Measurements from ENCODE around the gene DNASE1L1.
A peak's percentile ranks its signal among the peaks of the same experiment; 100 is the strongest.

The DNASE1L1 gene

DNA sequence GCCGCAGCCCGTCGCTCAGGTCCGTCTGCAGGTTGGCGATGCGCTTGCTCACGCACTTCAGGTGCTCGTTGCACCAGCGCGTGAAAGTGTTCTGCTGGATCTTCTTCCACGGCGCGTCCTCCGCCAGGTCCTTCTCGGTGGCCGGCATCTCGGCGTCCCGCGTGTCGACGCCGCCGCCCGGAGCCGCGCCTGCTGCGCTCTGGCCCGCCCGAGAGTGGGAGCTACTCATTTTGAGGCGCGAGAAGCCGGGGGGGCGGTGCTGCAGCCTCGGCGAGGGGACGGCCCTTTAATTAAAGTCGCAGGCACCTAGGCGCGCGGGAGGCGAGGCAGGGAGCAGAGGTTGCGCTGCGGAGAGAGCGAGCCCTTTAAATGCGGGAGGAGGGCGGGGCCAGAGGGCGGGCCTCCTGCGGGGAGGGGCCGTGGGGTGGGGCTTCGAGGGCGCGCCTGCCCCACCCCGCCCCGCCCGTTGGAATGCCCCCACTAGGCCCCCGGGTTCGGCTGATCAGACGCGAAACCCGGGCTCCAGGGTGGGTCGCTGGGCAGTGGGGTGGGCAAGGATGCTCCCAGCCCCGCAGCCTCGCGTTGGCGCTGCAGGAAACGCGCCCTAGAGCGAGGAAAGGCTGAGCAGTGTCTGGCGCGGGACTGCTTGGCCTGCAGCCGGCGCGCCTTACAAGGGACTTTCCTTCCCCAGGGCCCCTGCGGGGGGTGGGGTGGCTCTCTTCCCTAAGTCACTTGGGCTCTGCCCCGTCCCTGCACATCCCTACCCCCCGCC lies 37.9 kb downstream of the DNASE1L1 start:
- TF ChIP-seq POLR2AphosphoS5 (IDR thresholded peaks at IDR 0.05; ENCODE audit: low read depth, low read length) (peak; percentile 95), FOXP2 (optimal IDR thresholded peaks at IDR 0.05; ENCODE audit: borderline replicate concordance, extremely low read depth, extremely low read length, insufficient read depth) (no peak), TAF1 (IDR thresholded peaks at IDR 0.05; ENCODE audit: borderline replicate concordance, insufficient read depth, low read length) (peak; percentile 83; the same call in 1 of the 2 replicates), SIN3A (IDR thresholded peaks at IDR 0.05; ENCODE audit: borderline replicate concordance, insufficient read depth, low read length) (no peak)
- TF ChIP-seq, protein P1, sequence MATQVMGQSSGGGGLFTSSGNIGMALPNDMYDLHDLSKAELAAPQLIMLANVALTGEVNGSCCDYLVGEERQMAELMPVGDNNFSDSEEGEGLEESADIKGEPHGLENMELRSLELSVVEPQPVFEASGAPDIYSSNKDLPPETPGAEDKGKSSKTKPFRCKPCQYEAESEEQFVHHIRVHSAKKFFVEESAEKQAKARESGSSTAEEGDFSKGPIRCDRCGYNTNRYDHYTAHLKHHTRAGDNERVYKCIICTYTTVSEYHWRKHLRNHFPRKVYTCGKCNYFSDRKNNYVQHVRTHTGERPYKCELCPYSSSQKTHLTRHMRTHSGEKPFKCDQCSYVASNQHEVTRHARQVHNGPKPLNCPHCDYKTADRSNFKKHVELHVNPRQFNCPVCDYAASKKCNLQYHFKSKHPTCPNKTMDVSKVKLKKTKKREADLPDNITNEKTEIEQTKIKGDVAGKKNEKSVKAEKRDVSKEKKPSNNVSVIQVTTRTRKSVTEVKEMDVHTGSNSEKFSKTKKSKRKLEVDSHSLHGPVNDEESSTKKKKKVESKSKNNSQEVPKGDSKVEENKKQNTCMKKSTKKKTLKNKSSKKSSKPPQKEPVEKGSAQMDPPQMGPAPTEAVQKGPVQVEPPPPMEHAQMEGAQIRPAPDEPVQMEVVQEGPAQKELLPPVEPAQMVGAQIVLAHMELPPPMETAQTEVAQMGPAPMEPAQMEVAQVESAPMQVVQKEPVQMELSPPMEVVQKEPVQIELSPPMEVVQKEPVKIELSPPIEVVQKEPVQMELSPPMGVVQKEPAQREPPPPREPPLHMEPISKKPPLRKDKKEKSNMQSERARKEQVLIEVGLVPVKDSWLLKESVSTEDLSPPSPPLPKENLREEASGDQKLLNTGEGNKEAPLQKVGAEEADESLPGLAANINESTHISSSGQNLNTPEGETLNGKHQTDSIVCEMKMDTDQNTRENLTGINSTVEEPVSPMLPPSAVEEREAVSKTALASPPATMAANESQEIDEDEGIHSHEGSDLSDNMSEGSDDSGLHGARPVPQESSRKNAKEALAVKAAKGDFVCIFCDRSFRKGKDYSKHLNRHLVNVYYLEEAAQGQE (IDR thresholded peaks at IDR 0.05; ENCODE audit: insufficient read depth in 1 of 2, low read depth in 2 of 2, low read length in 2 of 2): 0 out of 4 replicates have a peak, but pooled peaks of 1 of the 2 experiments have one; percentile 48

DNA sequence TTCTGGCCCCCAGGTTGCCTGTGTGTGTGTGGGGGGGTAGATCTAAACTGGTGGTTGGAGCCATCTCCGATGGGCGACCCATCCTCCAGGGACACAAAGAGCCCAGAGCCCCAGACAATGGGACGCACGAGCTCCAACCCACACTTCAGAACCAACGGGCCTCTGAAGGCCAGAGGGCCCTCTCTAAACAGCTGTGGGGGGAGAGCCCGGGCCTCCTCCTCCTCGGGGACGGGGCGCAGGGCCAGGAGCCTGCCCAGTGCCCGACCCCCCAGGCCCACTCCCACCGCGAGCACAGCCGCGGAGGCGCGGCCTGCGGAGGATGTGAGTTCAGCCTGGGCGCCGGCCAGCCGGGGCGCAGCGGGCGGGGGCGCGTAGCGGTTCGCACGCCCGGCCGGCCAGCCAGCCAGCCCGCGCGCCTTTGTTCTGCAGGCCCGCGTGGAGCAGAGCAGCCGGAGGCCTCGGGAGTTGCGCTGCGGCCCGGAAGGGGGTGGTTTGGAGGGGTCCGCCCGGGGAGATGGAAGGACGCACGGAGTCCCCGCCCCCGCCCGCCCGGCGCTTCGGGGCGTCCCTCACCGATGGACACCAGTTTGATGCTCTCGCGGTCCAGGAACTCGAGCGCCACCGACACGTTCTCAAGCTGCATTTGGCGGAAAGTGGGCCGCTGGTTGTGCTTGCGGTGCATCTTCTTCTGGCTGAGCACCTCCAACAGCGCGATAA lies 38.6 kb downstream of the DNASE1L1 start:
- no peak for TF ChIP-seq TAF1 (IDR thresholded peaks at IDR 0.05; ENCODE audit: borderline replicate concordance, insufficient read depth, low read length)
- no peak for TF ChIP-seq FOXP2 (optimal IDR thresholded peaks at IDR 0.05; ENCODE audit: borderline replicate concordance, extremely low read depth, extremely low read length, insufficient read depth)
- TF ChIP-seq SIN3A (IDR thresholded peaks at IDR 0.05; ENCODE audit: borderline replicate concordance, insufficient read depth, low read length): no peak
- TF ChIP-seq, protein P1 (IDR thresholded peaks at IDR 0.05; ENCODE audit: insufficient read depth in 1 of 2, low read depth in 2 of 2, low read length in 2 of 2): no peak
- no peak for TF ChIP-seq POLR2AphosphoS5 (IDR thresholded peaks at IDR 0.05; ENCODE audit: low read depth, low read length)

DNA sequence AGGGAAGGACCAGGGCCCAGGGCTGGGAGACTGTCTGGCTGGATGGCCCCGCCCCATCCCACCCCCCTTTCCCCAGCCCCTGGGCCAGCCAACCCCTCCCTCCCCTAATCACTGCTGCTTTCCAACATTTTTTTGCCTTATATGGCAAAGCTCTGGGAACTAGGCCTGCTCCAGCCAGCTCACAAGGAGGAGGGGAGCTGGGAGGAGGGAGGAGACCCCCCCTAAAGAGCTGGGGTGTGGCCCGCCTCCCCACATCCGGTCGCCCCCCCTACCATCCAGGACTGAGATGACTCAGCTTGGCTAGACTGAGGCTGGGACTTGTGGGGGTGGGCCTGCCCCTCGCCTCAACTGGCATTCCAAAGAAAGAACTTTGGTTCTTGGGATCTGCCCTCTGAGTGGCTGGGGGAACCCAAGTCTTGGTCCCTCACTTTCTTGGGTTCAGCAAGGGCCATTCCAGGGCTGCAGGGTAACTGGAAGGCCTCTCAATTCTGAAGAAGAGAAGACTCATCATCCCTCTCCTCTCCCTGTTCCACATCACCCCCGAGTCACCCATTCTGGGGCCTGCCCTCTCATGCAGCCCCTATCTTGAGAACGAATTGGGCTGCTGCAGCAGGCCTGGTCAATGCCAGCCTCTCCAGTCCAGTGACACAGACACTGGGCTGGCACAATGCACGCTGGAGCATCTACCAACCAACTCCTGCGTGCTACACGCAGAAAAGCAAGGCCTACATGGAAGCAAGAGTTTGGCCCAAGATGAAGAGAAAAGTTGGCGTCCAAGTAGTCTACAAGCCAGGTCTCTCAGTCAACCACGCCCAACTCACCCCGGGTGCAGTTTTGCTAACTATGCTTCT lies 39.4 kb downstream of the DNASE1L1 start:
- TF ChIP-seq SIN3A (IDR thresholded peaks at IDR 0.05; ENCODE audit: borderline replicate concordance, insufficient read depth, low read length) (no peak), TAF1 (IDR thresholded peaks at IDR 0.05; ENCODE audit: borderline replicate concordance, insufficient read depth, low read length) (no peak), FOXP2 (optimal IDR thresholded peaks at IDR 0.05; ENCODE audit: borderline replicate concordance, extremely low read depth, extremely low read length, insufficient read depth) (no peak), POLR2AphosphoS5 (IDR thresholded peaks at IDR 0.05; ENCODE audit: low read depth, low read length) (peak; percentile 33; the same call in 1 of the 2 replicates)
- TF ChIP-seq, protein P1 (IDR thresholded peaks at IDR 0.05; ENCODE audit: insufficient read depth in 1 of 2, low read depth in 2 of 2, low read length in 2 of 2): 0 out of 4 replicates have a peak, but pooled peaks of 1 of the 2 experiments have one; percentile 6

DNA sequence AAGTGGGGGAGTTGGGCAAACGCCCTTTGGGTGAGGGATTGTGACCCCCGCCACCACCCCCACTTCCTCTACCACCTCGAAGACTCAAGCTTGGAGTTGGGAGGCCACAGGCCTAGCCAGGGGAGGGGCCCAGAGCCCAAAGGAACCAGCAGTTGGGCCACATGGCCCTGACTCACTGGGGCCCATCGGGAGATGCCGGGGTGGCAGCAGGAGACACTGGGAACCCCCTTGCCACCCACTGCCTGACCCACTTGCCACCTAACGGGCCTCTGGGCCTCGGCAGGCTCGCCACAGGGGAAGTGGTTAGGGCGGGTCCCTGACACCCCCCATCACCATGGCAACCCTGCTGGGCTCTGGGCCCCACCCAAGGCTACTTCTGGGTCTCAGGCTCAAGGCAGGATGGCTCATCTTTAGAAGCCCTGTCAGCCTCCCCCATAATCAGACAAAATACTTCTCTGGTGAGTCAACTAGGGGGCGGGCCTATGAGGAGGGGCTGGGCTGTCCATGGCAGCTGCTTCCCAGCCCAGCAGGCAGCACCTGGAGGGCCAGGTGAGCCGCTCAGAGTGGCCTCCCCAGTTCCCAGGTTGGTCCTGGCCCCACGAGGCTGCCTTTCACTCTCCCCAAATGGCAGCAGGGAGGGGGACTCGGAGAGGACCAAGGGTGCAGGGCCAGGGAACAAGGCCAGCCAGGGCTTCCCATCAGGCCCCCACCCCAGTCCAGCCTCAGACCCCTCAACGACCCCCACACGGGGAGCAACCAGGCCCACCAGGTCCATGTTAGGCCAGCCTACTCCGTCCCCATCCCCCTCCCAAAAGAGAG lies 40.2 kb downstream of the DNASE1L1 start:
- TF ChIP-seq SIN3A (IDR thresholded peaks at IDR 0.05; ENCODE audit: borderline replicate concordance, insufficient read depth, low read length): no peak
- TF ChIP-seq POLR2AphosphoS5 (IDR thresholded peaks at IDR 0.05; ENCODE audit: low read depth, low read length): no peak
- TF ChIP-seq FOXP2 (optimal IDR thresholded peaks at IDR 0.05; ENCODE audit: borderline replicate concordance, extremely low read depth, extremely low read length, insufficient read depth): no peak
- no peak for TF ChIP-seq TAF1 (IDR thresholded peaks at IDR 0.05; ENCODE audit: borderline replicate concordance, insufficient read depth, low read length)
- TF ChIP-seq, protein P1 (IDR thresholded peaks at IDR 0.05; ENCODE audit: insufficient read depth in 1 of 2, low read depth in 2 of 2, low read length in 2 of 2): no peak

Data from PFSK-1 (cell line).